ENCODE data around the gene SCAF8. TPM values are rescaled to one million over a fixed set of nuclear protein-coding genes. Genes with fewer than 3 reads are reported as not detected.

SCAF8 gene
- total RNA-seq, 4 donors from 2014 or later = 29.5 to 52.8 (median 37.4) TPM

- TF ChIP-seq, protein P1, sequence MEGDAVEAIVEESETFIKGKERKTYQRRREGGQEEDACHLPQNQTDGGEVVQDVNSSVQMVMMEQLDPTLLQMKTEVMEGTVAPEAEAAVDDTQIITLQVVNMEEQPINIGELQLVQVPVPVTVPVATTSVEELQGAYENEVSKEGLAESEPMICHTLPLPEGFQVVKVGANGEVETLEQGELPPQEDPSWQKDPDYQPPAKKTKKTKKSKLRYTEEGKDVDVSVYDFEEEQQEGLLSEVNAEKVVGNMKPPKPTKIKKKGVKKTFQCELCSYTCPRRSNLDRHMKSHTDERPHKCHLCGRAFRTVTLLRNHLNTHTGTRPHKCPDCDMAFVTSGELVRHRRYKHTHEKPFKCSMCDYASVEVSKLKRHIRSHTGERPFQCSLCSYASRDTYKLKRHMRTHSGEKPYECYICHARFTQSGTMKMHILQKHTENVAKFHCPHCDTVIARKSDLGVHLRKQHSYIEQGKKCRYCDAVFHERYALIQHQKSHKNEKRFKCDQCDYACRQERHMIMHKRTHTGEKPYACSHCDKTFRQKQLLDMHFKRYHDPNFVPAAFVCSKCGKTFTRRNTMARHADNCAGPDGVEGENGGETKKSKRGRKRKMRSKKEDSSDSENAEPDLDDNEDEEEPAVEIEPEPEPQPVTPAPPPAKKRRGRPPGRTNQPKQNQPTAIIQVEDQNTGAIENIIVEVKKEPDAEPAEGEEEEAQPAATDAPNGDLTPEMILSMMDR (IDR thresholded peaks at IDR 0.05) = no peak
- DNase-seq (ENCODE audit: low spot score) = no peak
- no peak for ATAC-seq (ENCODE audit: low FRiP score)
Measured at GRCh38 chr6:154848580-154848979, 115.4 kb downstream of the SCAF8 start.

- ATAC-seq (ENCODE audit: low FRiP score) (no peak), DNase-seq (ENCODE audit: low spot score) (no peak)
- TF ChIP-seq, protein P1 (IDR thresholded peaks at IDR 0.05) = no peak
Measured at GRCh38 chr6:154849475-154849874, 116.3 kb downstream of the SCAF8 start.

GRCh38 chr6:154852687-154853086, 119.5 kb downstream of the SCAF8 start:
- ATAC-seq (ENCODE audit: low FRiP score) (no peak), DNase-seq (ENCODE audit: low spot score) (no peak)
- TF ChIP-seq, protein P1 (IDR thresholded peaks at IDR 0.05) = no peak

GRCh38 chr6:154857529-154857928, 124.3 kb downstream of the SCAF8 start:
- ATAC-seq (ENCODE audit: low FRiP score) (no peak), DNase-seq (ENCODE audit: low spot score) (no peak)
- TF ChIP-seq, protein P1 (IDR thresholded peaks at IDR 0.05) = no peak

DNA sequence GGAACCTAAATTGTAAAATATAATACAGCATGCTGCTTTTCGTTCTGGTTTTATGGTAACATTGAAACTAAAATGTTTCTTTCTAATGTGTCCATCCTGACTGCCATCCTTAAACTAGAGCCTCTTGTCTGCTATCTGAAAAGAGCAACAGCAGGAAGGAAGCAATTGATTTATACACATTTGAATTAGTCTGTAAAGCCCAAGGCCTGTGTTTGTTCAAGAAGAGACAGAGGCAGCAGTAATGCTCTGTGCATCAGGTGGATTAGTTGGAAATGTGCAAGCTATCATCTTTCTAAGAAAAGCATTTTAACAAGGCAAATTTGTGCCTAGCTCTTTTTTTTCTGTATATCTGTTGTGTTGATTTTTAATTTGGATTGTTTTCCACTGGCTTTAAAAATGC, 128.6 kb downstream of the SCAF8 start:
- DNase-seq (ENCODE audit: low spot score) (no peak), ATAC-seq (ENCODE audit: low FRiP score) (no peak)
- TF ChIP-seq, protein P1 (IDR thresholded peaks at IDR 0.05) = no peak

- no peak for DNase-seq (ENCODE audit: low spot score)
- no peak for ATAC-seq (ENCODE audit: low FRiP score)
- TF ChIP-seq, protein P1 (IDR thresholded peaks at IDR 0.05) = no peak
Measured at GRCh38 chr6:154862536-154862935, 129.3 kb downstream of the SCAF8 start.

- TF ChIP-seq, protein P1 (IDR thresholded peaks at IDR 0.05) = no peak
- DNase-seq (ENCODE audit: low spot score) = no peak
- no peak for ATAC-seq (ENCODE audit: low FRiP score)
Measured at GRCh38 chr6:154864066-154864430, 130.8 kb downstream of the SCAF8 start.
